NCI-H774 (cell line): Measurements from ENCODE around the gene IGFBP6.

ENCODE experiments used
- DNase-seq: peaks from one replicate; lab custom pipeline; 2025; lab: John Stamatoyannopoulos, UW

IGFBP6 gene

GRCh38 chr12:53097564-53098353 is at the start of gene IGFBP6:
IGFBP6 (plus strand) TSS chr12:53097667; CDS start chr12:53097718, 51 bp downstream.
- DNase-seq = peak; percentile 61

- no peak for DNase-seq
Observed at GRCh38 chr12:53048033-53048779, 49.3 kb upstream of the IGFBP6 start.

GRCh38 chr12:53048780-53049401 is 48.6 kb upstream of the IGFBP6 start:
- DNase-seq = no peak

- no peak for DNase-seq
Observed at GRCh38 chr12:53049571-53050318, 47.7 kb upstream of the IGFBP6 start, which contains the start of gene TNS2. TNS2 (plus strand) TSS chr12:53050065; CDS start chr12:53050186, 121 bp downstream.

- no peak for DNase-seq
Observed at GRCh38 chr12:53050426-53051057, 46.9 kb upstream of the IGFBP6 start.

GRCh38 chr12:53051058-53051880 is 46.2 kb upstream of the IGFBP6 start:
- DNase-seq = no peak

- no peak for DNase-seq
Observed at GRCh38 chr12:53051881-53052412, 45.5 kb upstream of the IGFBP6 start.

GRCh38 chr12:53052419-53053217 is 44.8 kb upstream of the IGFBP6 start:
- peak; percentile 61 for DNase-seq

GRCh38 chr12:53053218-53054111 is 44.0 kb upstream of the IGFBP6 start:
- DNase-seq = peak; percentile 86

- peak; percentile 97 for DNase-seq
Observed at GRCh38 chr12:53054112-53054878, 43.2 kb upstream of the IGFBP6 start.

- no peak for DNase-seq
Observed at GRCh38 chr12:53055471-53056266, 41.8 kb upstream of the IGFBP6 start.

GRCh38 chr12:53056296-53056695 is 41.2 kb upstream of the IGFBP6 start:
- DNase-seq = no peak

GRCh38 chr12:53056901-53057300 is 40.6 kb upstream of the IGFBP6 start:
- no peak for DNase-seq

GRCh38 chr12:53057816-53058500 is 39.5 kb upstream of the IGFBP6 start:
- no peak for DNase-seq

GRCh38 chr12:53058674-53059433 is 38.6 kb upstream of the IGFBP6 start:
- DNase-seq = no peak
